ENCODE results near the gene RPL7A. TPM values are rescaled to one million over a fixed set of nuclear protein-coding genes. Genes with fewer than 3 reads are reported as not detected.
"Not testable (repeated sequence)": the region's sequence is repeated elsewhere in the genome, so short reads cannot be mapped to it uniquely, and the experiment has no call there.

RPL7A gene
- total RNA-seq, 1 experiment from 2014 or later: 2,316 TPM

GRCh38 chr9:133377280-133377679 is 29.3 kb downstream of the RPL7A start:
- not testable (repeated sequence) for DNase-seq (ENCODE audit: low read depth)
- in situ Hi-C loops (cut with HindIII; ENCODE audit: low pct_unique_long_range_greater_than_20kb, low sequenced_read_pairs): loop anchor here (5.0 kb wide), 1 partner anchor 90 kb away; no protein-coding TSS in a partner anchor

DNA sequence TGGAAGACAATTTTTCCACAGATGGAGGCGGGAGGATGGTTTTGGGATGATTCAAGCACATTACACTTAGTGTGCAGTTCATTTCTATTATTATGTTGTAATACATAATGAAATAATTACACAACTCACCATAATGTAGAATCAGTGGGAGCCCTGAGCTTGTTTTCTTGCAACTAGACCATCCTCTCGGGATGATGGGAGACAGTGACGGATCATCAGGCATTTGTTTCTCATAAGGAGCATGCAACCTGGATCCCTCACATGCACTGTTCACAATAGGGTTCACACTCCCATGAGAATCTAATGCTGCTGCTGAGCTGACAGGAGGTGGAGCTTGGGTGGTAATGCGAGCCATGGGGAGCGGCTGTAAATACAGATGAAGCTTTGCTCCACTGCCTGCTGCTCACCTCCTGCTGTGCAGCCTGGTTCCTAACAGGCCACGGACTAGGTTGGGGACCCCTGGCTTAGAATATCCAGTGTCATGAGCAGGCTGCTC is 29.8 kb downstream of the RPL7A start:
- in situ Hi-C loops (cut with HindIII; ENCODE audit: low pct_unique_long_range_greater_than_20kb, low sequenced_read_pairs): loop anchor here (5.0 kb wide), 1 partner anchor 90 kb away; no protein-coding TSS in a partner anchor
- no peak for DNase-seq (ENCODE audit: low read depth)

- in situ Hi-C loops (cut with HindIII; ENCODE audit: low pct_unique_long_range_greater_than_20kb, low sequenced_read_pairs): loop anchor here (5.0 kb wide), 1 partner anchor 89 kb away; no protein-coding TSS in a partner anchor
- DNase-seq (ENCODE audit: low read depth): no peak
Observed at GRCh38 chr9:133378408-133378962, 30.5 kb downstream of the RPL7A start.

DNA sequence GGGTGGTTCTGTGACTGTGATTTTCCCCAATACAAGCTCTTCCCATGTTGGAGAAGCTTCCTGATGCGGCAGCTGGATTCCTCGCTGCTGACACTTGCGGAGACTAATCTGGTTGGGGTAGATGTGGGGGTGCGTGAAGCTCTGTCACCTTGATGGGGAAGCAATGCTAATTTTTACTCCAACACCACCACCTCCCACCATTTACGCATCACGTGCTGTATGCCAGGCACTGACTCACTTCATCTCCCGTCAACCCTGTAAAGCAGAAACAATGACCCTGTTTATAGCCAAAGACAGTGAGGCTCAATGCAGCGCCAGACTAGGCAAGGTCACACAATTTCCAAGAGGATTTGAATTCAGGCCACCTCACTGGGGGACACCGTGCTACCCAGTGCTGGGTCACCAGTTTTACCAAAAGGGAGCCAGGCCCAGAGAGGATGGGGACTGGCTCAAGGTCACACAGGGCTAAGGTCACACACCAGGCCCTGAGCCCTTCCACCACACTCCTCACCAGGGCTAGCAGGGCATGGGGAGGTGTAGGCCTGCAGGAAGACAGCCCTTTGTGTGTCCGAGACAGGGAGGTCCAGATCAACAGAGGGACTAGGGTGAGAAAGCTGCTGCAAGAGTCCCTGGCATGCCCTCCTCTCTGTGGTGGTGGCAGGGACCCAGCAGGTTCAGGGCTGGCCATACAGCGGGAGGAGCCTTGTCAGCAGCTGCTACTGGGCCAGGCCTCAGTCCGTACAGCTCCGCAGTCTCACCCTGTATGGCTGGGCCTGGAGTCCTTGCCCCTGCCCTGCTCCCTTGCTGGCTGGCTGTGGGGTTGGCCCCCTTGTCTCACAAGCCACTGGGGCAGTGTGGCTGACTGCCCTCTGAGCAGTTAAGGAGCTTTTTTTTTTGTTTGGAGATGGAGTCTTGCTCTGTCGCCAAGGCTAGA is 31.4 kb downstream of the RPL7A start:
- DNase-seq (ENCODE audit: low read depth): no peak
- in situ Hi-C loops (cut with HindIII; ENCODE audit: low pct_unique_long_range_greater_than_20kb, low sequenced_read_pairs): loop anchor here (5.0 kb wide), 1 partner anchor 88 kb away; no protein-coding TSS in a partner anchor

DNA sequence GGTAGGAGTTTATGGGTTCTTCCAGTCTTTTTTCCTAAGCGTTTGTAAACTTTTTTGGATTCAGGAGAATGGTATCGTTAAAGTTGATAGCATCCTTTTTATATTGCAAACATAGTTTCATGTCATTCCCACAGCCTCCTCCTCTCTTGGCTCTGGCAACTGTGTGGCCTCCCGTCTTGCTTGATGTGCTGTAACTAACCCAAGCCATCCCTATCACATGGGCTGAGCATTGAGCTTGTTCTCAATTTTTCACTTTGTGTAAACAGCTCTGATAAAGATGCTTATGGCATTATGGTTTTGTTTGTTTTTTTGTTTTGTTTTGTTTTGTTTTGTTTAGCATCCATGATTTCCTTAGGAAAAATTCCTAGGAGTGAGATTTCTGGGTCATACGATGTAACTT is 32.7 kb downstream of the RPL7A start:
- no peak for DNase-seq (ENCODE audit: low read depth)
- in situ Hi-C loops (cut with HindIII; ENCODE audit: low pct_unique_long_range_greater_than_20kb, low sequenced_read_pairs): no loop called here

GRCh38 chr9:133382507-133383141 is 34.6 kb downstream of the RPL7A start:
- no peak for DNase-seq (ENCODE audit: low read depth)
- in situ Hi-C loops (cut with HindIII; ENCODE audit: low pct_unique_long_range_greater_than_20kb, low sequenced_read_pairs): no loop called here

- in situ Hi-C loops (cut with HindIII; ENCODE audit: low pct_unique_long_range_greater_than_20kb, low sequenced_read_pairs): no loop called here
- no peak for DNase-seq (ENCODE audit: low read depth)
Observed at GRCh38 chr9:133383438-133383837, 35.4 kb downstream of the RPL7A start.

GRCh38 chr9:133384736-133385321 is 36.8 kb downstream of the RPL7A start:
- in situ Hi-C loops (cut with HindIII; ENCODE audit: low pct_unique_long_range_greater_than_20kb, low sequenced_read_pairs): no loop called here
- no peak for DNase-seq (ENCODE audit: low read depth)

GRCh38 chr9:133385452-133385851 is 37.4 kb downstream of the RPL7A start:
- no peak for DNase-seq (ENCODE audit: low read depth)
- in situ Hi-C loops (cut with HindIII; ENCODE audit: low pct_unique_long_range_greater_than_20kb, low sequenced_read_pairs): no loop called here

DNA sequence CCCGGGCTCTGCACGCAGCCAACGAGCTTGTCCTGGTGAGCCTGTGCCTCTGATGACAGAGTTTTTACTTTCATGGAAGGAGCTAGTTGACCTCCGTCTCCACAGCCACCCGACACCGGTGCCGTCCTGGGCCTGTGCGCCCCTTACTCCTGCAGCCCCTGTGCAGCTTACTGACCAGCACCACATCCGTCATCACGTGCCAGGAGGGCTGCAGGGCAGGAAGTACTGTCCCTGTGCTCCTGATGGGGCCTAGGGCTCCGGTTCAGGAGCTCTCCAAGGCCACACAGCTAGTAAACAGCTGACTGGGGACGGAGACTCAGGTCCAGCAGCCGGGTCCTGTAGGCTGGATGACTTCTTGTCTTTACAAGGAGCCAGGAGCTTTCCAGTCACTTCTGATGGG is 38.3 kb downstream of the RPL7A start:
- in situ Hi-C loops (cut with HindIII; ENCODE audit: low pct_unique_long_range_greater_than_20kb, low sequenced_read_pairs): no loop called here
- no peak for DNase-seq (ENCODE audit: low read depth)

GRCh38 chr9:133387680-133388079 is 39.7 kb downstream of the RPL7A start:
- in situ Hi-C loops (cut with HindIII; ENCODE audit: low pct_unique_long_range_greater_than_20kb, low sequenced_read_pairs): no loop called here

GRCh38 chr9:133389025-133389557 is 41.1 kb downstream of the RPL7A start:
- in situ Hi-C loops (cut with HindIII; ENCODE audit: low pct_unique_long_range_greater_than_20kb, low sequenced_read_pairs): no loop called here
- DNase-seq (ENCODE audit: low read depth): no peak

More at GRCh38 chr9:133387680-133388079, 39.7 kb downstream of the RPL7A start:
- no peak for DNase-seq (ENCODE audit: low read depth)

- DNase-seq (ENCODE audit: low read depth): no peak
Observed at GRCh38 chr9:133389562-133389961, 41.5 kb downstream of the RPL7A start.

DNA sequence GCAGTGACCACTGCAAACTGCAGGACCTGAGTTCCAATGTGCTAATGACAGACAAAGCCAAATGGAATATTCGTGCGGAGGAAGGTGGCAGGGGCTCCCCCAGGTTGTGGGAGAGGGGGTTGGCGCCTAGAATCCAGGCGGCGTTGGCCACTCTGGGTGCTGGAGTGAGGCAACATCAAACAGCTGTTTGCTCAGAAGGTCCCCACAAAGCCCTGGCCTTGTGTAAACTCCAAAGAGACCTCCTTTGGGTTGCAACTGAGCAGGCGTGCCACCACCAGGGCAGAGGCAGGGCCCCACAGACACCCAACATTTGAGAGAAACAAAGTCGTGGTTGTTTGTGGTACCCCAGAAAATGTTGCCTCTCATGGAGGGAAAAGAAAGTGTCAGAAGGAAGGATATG is 42.7 kb downstream of the RPL7A start:
- DNase-seq (ENCODE audit: low read depth): no peak
- in situ Hi-C loops (cut with HindIII; ENCODE audit: low pct_unique_long_range_greater_than_20kb, low sequenced_read_pairs): no loop called here

More at GRCh38 chr9:133389562-133389961, 41.5 kb downstream of the RPL7A start:
- in situ Hi-C loops (cut with HindIII; ENCODE audit: low pct_unique_long_range_greater_than_20kb, low sequenced_read_pairs): no loop called here

- DNase-seq (ENCODE audit: low read depth); in situ Hi-C loops (cut with HindIII; ENCODE audit: low pct_unique_long_range_greater_than_20kb, low sequenced_read_pairs): not testable (repeated sequence)
Observed at GRCh38 chr9:133391449-133391848, 43.4 kb downstream of the RPL7A start.

DNA sequence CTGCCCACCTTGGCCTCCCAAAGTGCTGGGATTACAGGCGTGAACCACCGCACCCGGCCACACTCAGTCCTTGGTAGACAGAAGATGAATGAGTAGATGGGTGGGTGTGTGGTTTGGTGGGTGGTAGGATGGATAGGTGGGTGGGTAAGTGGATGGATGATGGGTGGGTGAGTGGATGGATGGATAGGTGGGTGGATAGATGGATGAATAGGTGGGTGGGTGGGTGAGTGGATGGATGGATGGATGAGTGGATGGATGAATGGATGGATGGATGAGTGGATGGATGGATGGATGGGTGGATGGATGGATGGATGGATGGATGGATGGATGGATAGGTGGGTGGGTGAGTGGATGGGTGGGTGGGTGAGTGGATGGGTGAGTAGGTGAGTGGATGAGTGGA is 44.3 kb downstream of the RPL7A start:
- in situ Hi-C loops (cut with HindIII; ENCODE audit: low pct_unique_long_range_greater_than_20kb, low sequenced_read_pairs); DNase-seq (ENCODE audit: low read depth): not testable (repeated sequence)

DNA sequence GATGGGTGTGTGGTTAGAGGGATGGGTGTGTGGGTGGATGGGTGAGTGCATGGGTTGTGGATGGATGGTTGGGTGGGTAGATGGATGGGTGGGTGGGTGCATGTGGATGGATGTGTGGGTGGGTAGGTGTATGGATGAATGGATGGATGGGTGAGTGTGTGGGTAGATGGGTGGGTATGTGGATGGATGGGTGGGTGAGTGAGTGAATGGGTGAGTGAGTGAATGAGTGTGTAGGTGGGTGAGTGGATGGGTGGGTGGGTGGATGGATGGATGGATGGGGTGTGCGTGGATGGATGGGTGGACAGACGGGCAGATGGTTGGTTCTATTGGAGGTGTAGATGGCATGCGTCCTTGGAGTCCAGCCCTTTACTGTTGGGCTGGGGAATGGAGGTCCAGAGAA is 45.4 kb downstream of the RPL7A start:
- in situ Hi-C loops (cut with HindIII; ENCODE audit: low pct_unique_long_range_greater_than_20kb, low sequenced_read_pairs): no loop called here
- DNase-seq (ENCODE audit: low read depth): no peak

GRCh38 chr9:133394687-133395271 is 46.8 kb downstream of the RPL7A start:
- DNase-seq (ENCODE audit: low read depth): no peak
- in situ Hi-C loops (cut with HindIII; ENCODE audit: low pct_unique_long_range_greater_than_20kb, low sequenced_read_pairs): no loop called here

All from Caki2 (cell line).